ENCODE results near the gene SEL1L3. TPM values are rescaled to one million over a fixed set of nuclear protein-coding genes. Genes with fewer than 3 reads are reported as not detected.

The SEL1L3 gene
- total RNA-seq, 1 experiment from 2014 or later: 28.1 TPM

GRCh38 chr4:25830548-25830947, 32.2 kb downstream of the SEL1L3 start:
- Mint-ChIP-seq H3K36me3 (ENCODE audit: insufficient read depth, unreplicated experiment) (no peaks in the 10 kb centered on the region), H3K9me3 (ENCODE audit: unreplicated experiment) (no peaks in the 10 kb centered on the region), H3K27me3 (ENCODE audit: insufficient read depth, unreplicated experiment) (no peaks in the 10 kb centered on the region), H3K4me1 (ENCODE audit: insufficient read depth, unreplicated experiment) (no peaks in the 10 kb centered on the region), H3K27ac (ENCODE audit: low read depth, unreplicated experiment) (no peak overlapping the region), H3K4me3 (ENCODE audit: unreplicated experiment) (no peak overlapping the region)
- no TSS peak for BruUV-seq (replicated peaks)
- intact Hi-C loops (cut with micrococcal nuclease): no loop called here
- CTCF ChIA-PET: no interaction called here
- DNase-seq (ENCODE audit: unreplicated experiment): no peak
- TF ChIP-seq, protein P1, sequence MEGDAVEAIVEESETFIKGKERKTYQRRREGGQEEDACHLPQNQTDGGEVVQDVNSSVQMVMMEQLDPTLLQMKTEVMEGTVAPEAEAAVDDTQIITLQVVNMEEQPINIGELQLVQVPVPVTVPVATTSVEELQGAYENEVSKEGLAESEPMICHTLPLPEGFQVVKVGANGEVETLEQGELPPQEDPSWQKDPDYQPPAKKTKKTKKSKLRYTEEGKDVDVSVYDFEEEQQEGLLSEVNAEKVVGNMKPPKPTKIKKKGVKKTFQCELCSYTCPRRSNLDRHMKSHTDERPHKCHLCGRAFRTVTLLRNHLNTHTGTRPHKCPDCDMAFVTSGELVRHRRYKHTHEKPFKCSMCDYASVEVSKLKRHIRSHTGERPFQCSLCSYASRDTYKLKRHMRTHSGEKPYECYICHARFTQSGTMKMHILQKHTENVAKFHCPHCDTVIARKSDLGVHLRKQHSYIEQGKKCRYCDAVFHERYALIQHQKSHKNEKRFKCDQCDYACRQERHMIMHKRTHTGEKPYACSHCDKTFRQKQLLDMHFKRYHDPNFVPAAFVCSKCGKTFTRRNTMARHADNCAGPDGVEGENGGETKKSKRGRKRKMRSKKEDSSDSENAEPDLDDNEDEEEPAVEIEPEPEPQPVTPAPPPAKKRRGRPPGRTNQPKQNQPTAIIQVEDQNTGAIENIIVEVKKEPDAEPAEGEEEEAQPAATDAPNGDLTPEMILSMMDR (IDR thresholded peaks at IDR 0.05; ENCODE audit: unreplicated experiment): no peak
- POLR2A ChIA-PET: interaction anchor here (0.8 kb wide), 1 partner anchor 9 kb away, joined by 3 read pairs; no protein-coding TSS in a partner anchor

GRCh38 chr4:25827897-25828296, 34.9 kb downstream of the SEL1L3 start:
- intact Hi-C loops (cut with micrococcal nuclease): no loop called here
- ChIA-PET CTCF (interaction anchor here (1.1 kb wide), 1 partner anchor 11 kb away, joined by 4 read pairs; no protein-coding TSS in a partner anchor), POLR2A (no interaction called here)
- TF ChIP-seq, protein P1 (IDR thresholded peaks at IDR 0.05; ENCODE audit: unreplicated experiment): no peak
- no peaks in the 10 kb centered on the region for H3K27me3 Mint-ChIP-seq (ENCODE audit: insufficient read depth, unreplicated experiment)
- no peak for DNase-seq (ENCODE audit: unreplicated experiment)
- no peaks in the 10 kb centered on the region for H3K4me1 Mint-ChIP-seq (ENCODE audit: insufficient read depth, unreplicated experiment)
- no peaks in the 10 kb centered on the region for H3K36me3 Mint-ChIP-seq (ENCODE audit: insufficient read depth, unreplicated experiment)
- no peaks in the 10 kb centered on the region for H3K9me3 Mint-ChIP-seq (ENCODE audit: unreplicated experiment)
- no peak overlapping the region for H3K27ac Mint-ChIP-seq (ENCODE audit: low read depth, unreplicated experiment)
- BruUV-seq (replicated peaks): no TSS peak
- H3K4me3 Mint-ChIP-seq (ENCODE audit: unreplicated experiment): no peak overlapping the region

DNA sequence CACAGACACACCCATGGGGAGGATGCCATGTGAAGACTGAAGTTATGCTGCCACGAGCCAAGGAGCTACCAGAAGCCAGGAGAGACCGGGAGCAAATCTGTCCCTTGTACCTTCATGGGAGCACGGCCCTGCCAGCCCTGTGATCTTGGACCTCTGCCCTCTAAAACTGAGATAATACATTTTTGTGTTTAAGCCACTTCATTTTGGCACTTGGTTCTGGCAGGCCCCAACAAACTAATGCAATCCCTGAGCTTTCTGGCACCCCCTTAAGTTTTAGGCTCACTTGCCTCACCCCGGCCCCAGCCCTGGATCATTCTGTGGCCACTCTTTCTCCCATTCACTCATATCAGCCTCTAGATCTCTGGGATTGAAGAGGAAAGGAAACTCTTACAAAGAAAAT, 35.4 kb downstream of the SEL1L3 start:
- H3K27me3 Mint-ChIP-seq (ENCODE audit: insufficient read depth, unreplicated experiment): no peaks in the 10 kb centered on the region

DNA sequence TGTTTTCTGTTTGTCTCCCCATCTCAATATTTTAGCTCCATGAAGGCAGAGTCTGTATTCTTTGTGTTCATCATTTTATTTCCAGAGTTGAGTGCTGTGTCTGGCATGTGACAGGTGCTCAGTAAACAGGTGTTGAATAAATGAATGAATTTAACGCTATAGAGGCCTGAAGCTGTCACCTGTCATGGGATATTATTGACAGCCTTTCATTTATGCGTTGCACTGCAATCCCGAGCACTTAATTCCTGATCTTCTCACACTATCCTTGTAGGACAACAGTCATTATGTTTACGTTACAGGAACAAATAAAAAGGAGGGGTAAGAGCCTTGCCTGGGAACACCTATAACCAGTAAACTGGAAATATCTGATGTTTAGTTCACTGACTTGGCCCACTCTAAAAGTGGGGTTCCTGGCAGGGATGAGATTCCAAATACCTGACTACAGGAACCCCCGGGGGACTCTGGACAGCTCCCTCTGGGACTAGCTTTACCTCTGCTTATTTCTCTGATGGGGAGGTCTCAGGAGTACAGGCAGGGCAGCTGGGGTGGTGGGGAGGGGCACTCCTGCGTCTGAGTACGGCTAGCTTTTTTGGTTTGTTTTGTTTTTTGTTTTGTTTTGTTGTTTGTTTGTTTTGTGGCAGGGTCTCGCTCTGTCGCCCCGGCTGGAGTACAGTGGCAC, 36.6 kb downstream of the SEL1L3 start:
- ChIA-PET POLR2A (no interaction called here), CTCF (interaction anchor here (1.2 kb wide), 1 partner anchor 12 kb away, joined by 3 read pairs; no protein-coding TSS in a partner anchor)
- intact Hi-C loops (cut with micrococcal nuclease): no loop called here
- DNase-seq (ENCODE audit: unreplicated experiment): no peak
- no peaks in the 10 kb centered on the region for H3K27me3 Mint-ChIP-seq (ENCODE audit: insufficient read depth, unreplicated experiment)
- TF ChIP-seq, protein P1 (IDR thresholded peaks at IDR 0.05; ENCODE audit: unreplicated experiment): no peak
- no peak overlapping the region for H3K4me3 Mint-ChIP-seq (ENCODE audit: unreplicated experiment)
- H3K36me3 Mint-ChIP-seq (ENCODE audit: insufficient read depth, unreplicated experiment): no peaks in the 10 kb centered on the region
- no peak overlapping the region for H3K27ac Mint-ChIP-seq (ENCODE audit: low read depth, unreplicated experiment)
- no peaks in the 10 kb centered on the region for H3K4me1 Mint-ChIP-seq (ENCODE audit: insufficient read depth, unreplicated experiment)
- no peaks in the 10 kb centered on the region for H3K9me3 Mint-ChIP-seq (ENCODE audit: unreplicated experiment)
- no TSS peak for BruUV-seq (replicated peaks)

More for the DNA sequence above, 35.4 kb downstream of the SEL1L3 start:
- H3K9me3 Mint-ChIP-seq (ENCODE audit: unreplicated experiment): no peaks in the 10 kb centered on the region
- H3K4me1 Mint-ChIP-seq (ENCODE audit: insufficient read depth, unreplicated experiment): no peaks in the 10 kb centered on the region
- intact Hi-C loops (cut with micrococcal nuclease): no loop called here
- H3K27ac Mint-ChIP-seq (ENCODE audit: low read depth, unreplicated experiment): no peak overlapping the region
- no peak for DNase-seq (ENCODE audit: unreplicated experiment)
- H3K4me3 Mint-ChIP-seq (ENCODE audit: unreplicated experiment): no peak overlapping the region
- no TSS peak for BruUV-seq (replicated peaks)
- ChIA-PET POLR2A (no interaction called here), CTCF (interaction anchor here (1.1 kb wide), 1 partner anchor 11 kb away, joined by 4 read pairs; no protein-coding TSS in a partner anchor)
- TF ChIP-seq, protein P1 (IDR thresholded peaks at IDR 0.05; ENCODE audit: unreplicated experiment): no peak
- H3K36me3 Mint-ChIP-seq (ENCODE audit: insufficient read depth, unreplicated experiment): no peaks in the 10 kb centered on the region
